Activated T-cell treated with anti-CD3 and anti-CD28 coated beads, Interleukin-2, amount 50 U/mL, for 72 hours (primary cell): ENCODE measurements around the gene MYOZ3. TPM values are rescaled to one million over a fixed set of nuclear protein-coding genes. Genes with fewer than 3 reads are reported as not detected.
A peak's percentile ranks its signal among the peaks of the same experiment; 100 is the strongest.

Source experiments
- ATAC-seq, 2 donors: fragments of 150-1000 bp; cut with Tn5 transposase; replicated peaks in 1 of 2; 2 replicates each; pipeline ENCODE4 v1.10.0; 2021; ENCODE audit warnings: moderate library complexity in 2 of 2, mild to moderate bottlenecking in 1 of 2
- DNase-seq, 2 donors: peaks; one replicate each; pipeline ENCODE4 v3.0.0; 2021 to 2022; ENCODE audit warnings: mixed read lengths in 1 of 2
- H3K27ac Mint-ChIP-seq: one replicate; pipeline ENCODE4 v1.8.0; 2022; ENCODE audit warnings: mild to moderate bottlenecking, moderate library complexity, mixed read lengths
- H3K27me3 Mint-ChIP-seq: one replicate; pipeline ENCODE4 v1.8.0; 2022; ENCODE audit warnings: low read depth, mixed read lengths
- H3K36me3 Mint-ChIP-seq, 2 donors: one replicate each; pipeline ENCODE4 v1.8.0; 2022; ENCODE audit warnings: mixed read lengths in 2 of 2, mild to moderate bottlenecking in 1 of 2; ENCODE audit not compliant: insufficient read depth in 2 of 2
- H3K4me1 Mint-ChIP-seq: one replicate; pipeline ENCODE4 v1.8.0; 2022; ENCODE audit warnings: low read depth, mixed read lengths
- H3K4me3 Mint-ChIP-seq, 2 donors: one replicate each; pipeline ENCODE4 v1.8.0; 2022; ENCODE audit warnings: mild to moderate bottlenecking in 2 of 2, mixed read lengths in 2 of 2, moderate library complexity in 2 of 2
- H3K9me3 Mint-ChIP-seq, 2 donors: one replicate each; pipeline ENCODE4 v1.8.0; 2022; ENCODE audit warnings: mixed read lengths in 2 of 2
- total RNA-seq, 2 donors: library from RNA; stranded (reverse); gene quantifications; one replicate each; pipeline ENCODE4 v1.2.3, GENCODE V29; 2022

MYOZ3 gene
- total RNA-seq, 2 donors from 2014 or later = 0.16 TPM; not detected in 1

DNA sequence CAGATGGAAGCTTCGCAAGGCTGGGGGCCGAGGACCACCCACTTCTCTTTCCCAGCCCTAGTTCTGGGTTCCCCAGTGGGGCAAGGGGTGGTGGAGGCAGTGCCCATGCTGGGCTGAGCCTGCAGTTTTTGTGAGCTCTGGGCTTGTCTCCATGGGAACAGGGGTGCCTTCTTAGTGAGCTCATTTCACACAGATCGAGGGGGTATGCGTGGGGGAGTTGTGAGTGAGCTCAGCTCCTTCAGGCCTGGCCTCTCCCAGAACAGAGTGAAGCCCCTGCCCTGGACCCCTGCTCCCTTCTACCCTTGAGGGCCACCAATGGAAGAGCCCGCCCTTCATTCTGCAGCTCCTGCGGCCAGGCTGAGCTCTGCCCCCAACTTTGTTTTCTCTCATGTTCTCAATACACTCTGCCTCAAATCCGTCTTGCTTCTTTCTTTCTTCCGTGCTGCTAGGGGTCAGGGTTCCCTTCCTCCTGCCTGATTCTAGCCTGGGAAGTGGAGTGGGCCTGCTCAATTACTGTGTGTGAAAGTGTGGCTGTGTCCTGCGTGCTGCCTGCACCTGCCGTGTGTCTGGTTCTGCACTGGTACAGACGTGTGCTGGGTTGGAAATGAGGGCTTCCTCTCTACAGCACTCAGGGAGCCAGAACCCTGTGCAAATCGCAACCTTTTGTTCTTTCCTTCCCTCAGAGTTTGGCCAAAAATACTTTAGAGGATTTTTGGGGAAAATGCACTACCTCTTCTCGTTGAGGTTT is 9.0 kb upstream of the MYOZ3 start:
- Mint-ChIP-seq H3K27ac (no peak overlapping the region), H3K9me3 (no peaks in the 10 kb centered on the region), H3K36me3 (no peaks in the 10 kb centered on the region), H3K4me3 (no peak overlapping the region), H3K4me1 (no peaks in the 10 kb centered on the region), H3K27me3 (no peaks in the 10 kb centered on the region)
- no peak for ATAC-seq
- DNase-seq = no peak

DNA sequence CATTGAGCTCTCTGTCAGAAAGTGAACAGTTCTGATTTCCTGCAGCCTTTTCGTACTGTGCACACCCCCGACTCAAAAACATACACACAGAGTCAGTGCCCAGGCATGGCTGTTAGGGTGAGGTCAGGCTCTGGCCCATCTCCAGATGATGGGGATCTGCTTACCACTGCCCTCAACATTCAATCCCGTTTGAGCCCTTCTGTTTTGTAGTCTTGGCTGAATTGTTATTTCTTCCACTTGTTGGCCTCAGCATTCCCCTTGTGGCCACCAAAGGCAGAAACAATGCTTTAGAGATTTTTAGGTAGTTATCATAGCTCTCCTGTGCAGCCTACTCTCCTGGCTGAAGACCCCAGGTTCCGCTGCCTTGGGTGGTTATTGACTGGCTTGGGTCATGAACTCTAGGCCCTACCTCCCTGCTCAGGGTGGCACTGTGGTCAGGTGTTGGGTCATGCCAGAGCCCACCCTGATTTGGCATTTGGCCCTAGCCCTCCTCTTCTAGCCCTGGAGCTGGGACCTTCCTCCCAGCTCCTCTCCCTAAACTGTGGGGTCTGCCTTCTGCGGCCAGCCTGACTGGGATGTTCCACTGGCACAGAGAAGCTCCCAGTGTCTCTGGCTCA is 7.8 kb upstream of the MYOZ3 start:
- H3K27me3 Mint-ChIP-seq = no peaks in the 10 kb centered on the region
- H3K4me1 Mint-ChIP-seq = no peaks in the 10 kb centered on the region
- H3K4me3 Mint-ChIP-seq = no peak overlapping the region
- H3K36me3 Mint-ChIP-seq = no peaks in the 10 kb centered on the region
- no peaks in the 10 kb centered on the region for H3K9me3 Mint-ChIP-seq
- ATAC-seq = no peak
- H3K27ac Mint-ChIP-seq = no peak overlapping the region
- DNase-seq = no peak

DNA sequence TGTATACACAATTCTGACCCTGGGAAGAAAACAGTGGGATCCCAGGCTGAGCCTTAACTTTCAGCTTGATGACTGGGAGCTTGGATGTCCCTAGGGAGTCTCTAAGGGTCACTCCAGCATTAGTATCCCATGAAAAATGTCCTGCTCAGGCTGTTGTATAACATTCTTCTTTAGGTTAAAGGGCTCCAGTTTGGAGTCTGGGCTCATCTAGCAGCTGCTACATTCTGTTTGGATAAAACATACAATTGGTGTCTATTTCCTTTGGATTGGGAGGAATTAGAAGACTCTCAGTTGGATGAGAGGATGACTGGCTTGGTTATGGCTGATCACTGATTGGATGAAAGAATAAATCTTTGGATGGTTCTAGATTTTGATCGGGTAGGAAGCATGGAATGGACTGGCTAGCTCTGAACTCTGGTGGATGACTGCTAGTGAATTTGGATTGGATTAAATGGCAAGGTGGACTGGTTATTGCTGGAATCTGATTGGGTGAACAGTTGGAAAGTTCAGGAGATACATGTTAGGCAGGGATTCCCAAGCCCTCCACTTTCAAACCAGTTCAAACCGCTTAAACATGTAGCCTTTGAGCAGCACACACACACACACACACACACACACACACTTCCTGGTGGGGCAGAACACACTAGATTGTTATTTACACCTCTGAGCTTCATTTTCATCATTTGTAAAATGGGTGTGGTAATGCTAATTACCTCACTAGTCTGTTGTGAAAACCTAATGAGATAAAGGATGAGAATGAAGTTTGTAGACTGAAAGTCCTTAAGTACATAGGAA is 7.1 kb upstream of the MYOZ3 start:
- DNase-seq (no peak), ATAC-seq (no peak)
- no peaks in the 10 kb centered on the region for H3K4me1 Mint-ChIP-seq
- no peaks in the 10 kb centered on the region for H3K27me3 Mint-ChIP-seq
- H3K9me3 Mint-ChIP-seq = no peaks in the 10 kb centered on the region
- H3K36me3 Mint-ChIP-seq = no peaks in the 10 kb centered on the region
- no peak overlapping the region for H3K27ac Mint-ChIP-seq
- no peak overlapping the region for H3K4me3 Mint-ChIP-seq

DNA sequence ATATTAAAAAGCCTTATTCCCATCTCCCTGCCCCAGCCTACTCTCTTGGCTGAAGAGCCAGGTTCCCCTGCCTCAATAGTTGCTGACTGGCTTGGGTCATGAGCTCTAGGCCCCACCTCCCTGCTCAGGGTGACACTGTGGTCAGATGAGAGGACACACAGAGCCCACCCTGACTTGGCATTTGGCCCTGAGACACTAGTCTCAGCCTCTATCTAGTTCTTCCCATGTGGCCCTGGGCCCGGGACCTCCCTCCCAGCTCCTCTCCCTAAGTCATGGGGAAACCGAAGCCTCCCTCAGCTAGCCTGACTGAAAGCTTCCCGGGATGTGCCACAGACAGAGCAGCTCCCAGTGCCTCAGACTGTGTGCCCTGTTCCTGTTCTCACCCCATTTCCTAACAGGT is 5.8 kb upstream of the MYOZ3 start:
- no peaks in the 10 kb centered on the region for H3K36me3 Mint-ChIP-seq
- no peak overlapping the region for H3K27ac Mint-ChIP-seq
- no peak for DNase-seq
- no peak for ATAC-seq
- no peaks in the 10 kb centered on the region for H3K27me3 Mint-ChIP-seq
- H3K4me1 Mint-ChIP-seq = no peaks in the 10 kb centered on the region
- no peaks in the 10 kb centered on the region for H3K9me3 Mint-ChIP-seq
- H3K4me3 Mint-ChIP-seq = no peak overlapping the region

DNA sequence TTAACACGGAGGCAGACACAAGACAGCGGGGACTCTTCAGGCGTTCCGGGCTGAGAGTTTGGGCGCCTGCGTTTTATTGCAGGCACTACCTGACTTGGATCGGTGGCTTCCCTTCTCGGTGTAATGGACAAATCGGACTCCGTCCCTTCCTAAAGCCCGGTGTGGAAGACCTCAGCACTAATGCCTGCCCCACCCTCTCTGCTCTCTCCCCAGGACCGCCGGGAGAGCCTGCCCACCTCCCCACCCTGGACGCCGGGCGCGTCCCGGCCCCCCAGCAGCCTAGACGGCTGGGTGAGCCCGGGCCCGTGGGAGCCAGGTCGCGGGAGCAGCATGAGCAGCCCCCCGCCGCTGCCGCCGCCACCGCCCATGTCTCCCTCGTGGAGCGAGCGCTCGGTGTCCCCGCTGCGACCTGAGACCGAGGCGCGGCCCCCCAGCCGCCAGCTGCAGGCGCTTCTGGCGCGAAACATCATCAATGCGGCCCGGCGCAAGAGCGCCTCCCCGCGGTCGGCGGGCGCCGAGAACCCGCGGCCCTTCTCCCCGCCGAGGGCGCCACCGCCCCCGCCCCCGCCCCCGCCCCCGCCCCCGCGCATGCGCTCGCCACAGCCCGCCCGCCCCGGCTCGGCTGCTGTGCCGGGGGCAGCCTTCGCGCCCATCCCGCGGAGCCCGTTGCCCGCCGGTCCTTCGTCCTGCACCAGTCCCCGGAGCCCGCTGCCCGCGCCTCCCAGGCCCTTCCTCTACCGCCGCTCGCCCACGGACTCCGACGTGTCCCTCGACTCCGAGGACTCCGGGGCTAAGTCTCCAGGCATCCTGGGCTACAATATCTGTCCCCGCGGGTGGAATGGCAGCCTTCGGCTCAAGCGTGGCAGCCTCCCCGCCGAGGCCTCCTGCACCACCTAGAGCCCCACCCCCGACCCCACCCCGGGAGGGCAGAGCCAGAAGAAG is 4.6 kb upstream of the MYOZ3 start:
- ATAC-seq = peak; percentile 86 to 87
- Mint-ChIP-seq H3K4me1 (no peaks in the 10 kb centered on the region), H3K9me3 (no peaks in the 10 kb centered on the region), H3K36me3 (no peaks in the 10 kb centered on the region), H3K27ac (no peak overlapping the region), H3K27me3 (no peaks in the 10 kb centered on the region), H3K4me3 (peak overlapping the region; percentile 77 to 85)
- peak; percentile 77 to 85 for DNase-seq

DNA sequence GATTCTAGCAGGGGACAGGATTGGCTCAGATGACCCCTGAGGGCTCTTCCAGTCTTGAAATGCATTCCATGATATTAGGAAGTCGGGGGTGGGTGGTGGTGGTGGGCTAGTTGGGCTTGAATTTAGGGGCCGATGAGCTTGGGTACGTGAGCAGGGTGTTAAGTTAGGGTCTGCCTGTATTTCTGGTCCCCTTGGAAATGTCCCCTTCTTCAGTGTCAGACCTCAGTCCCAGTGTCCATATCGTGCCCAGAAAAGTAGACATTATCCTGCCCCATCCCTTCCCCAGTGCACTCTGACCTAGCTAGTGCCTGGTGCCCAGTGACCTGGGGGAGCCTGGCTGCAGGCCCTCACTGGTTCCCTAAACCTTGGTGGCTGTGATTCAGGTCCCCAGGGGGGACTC is 2.9 kb upstream of the MYOZ3 start:
- no peak overlapping the region for H3K4me3 Mint-ChIP-seq
- no peak overlapping the region for H3K27ac Mint-ChIP-seq
- H3K9me3 Mint-ChIP-seq = no peaks in the 10 kb centered on the region
- ATAC-seq = no peak
- no peaks in the 10 kb centered on the region for H3K27me3 Mint-ChIP-seq
- no peak for DNase-seq
- H3K4me1 Mint-ChIP-seq = no peaks in the 10 kb centered on the region
- no peaks in the 10 kb centered on the region for H3K36me3 Mint-ChIP-seq

DNA sequence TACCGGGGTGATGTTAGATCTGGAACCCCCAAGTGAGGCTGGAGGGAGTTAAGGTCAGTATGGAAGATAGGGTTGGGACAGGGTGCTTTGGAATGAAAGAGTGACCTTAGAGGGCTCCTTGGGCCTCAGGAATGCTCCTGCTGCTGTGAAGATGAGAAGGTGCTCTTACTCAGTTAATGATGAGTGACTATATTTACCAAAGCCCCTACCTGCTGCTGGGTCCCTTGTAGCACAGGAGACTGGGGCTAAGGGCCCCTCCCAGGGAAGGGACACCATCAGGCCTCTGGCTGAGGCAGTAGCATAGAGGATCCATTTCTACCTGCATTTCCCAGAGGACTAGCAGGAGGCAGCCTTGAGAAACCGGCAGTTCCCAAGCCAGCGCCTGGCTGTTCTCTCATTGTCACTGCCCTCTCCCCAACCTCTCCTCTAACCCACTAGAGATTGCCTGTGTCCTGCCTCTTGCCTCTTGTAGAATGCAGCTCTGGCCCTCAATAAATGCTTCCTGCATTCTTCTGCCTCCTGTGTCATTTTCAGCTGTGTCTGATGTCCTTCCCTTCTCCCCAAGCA is 2.3 kb upstream of the MYOZ3 start:
- ATAC-seq (no peak), DNase-seq (no peak)
- H3K9me3 Mint-ChIP-seq = no peaks in the 10 kb centered on the region
- no peak overlapping the region for H3K4me3 Mint-ChIP-seq
- no peaks in the 10 kb centered on the region for H3K36me3 Mint-ChIP-seq
- H3K27me3 Mint-ChIP-seq = no peaks in the 10 kb centered on the region
- H3K27ac Mint-ChIP-seq = no peak overlapping the region
- no peaks in the 10 kb centered on the region for H3K4me1 Mint-ChIP-seq

DNA sequence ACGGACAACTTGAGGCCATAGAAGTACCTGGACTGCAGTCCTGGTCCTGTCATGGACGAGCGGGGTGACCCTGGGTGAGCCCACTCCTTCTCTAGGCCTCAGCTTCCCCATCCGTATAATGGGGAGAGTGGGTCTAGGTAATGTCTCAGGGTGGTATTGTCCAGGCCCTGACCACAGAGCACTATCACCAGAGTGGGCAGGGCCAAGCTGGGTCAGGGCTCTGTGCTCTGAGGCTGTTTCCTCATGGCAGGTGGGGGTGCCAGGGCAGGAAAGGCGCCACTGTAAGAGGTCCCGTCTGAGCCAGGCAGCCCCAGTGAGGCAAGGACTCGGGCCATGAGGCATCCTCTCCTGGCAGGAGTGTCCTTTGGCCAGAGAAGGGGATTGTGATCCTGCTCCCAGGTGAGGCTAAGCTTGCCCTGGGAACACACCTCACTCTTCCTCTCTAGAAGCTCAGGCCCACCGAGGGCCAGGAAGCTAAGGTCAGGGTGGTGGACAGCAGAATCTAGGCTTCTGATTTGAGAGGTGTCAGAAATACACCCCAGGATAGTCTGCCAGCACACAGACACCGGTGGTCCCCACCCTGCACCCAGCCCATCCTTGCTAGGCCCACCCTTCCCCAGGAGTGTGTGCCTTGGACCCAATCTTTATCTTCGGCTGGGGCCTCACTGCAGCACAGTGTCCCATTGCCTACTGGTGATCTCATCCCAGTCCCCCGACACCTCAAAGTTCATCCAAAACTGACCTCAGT is 1.5 kb upstream of the MYOZ3 start:
- no peaks in the 10 kb centered on the region for H3K9me3 Mint-ChIP-seq
- no peaks in the 10 kb centered on the region for H3K36me3 Mint-ChIP-seq
- no peaks in the 10 kb centered on the region for H3K4me1 Mint-ChIP-seq
- no peaks in the 10 kb centered on the region for H3K27me3 Mint-ChIP-seq
- no peak overlapping the region for H3K27ac Mint-ChIP-seq
- ATAC-seq (no peak), DNase-seq (no peak)
- no peak overlapping the region for H3K4me3 Mint-ChIP-seq

GRCh38 chr5:150660108-150660831 is 781 bp upstream of the MYOZ3 start:
- no peak overlapping the region for H3K4me3 Mint-ChIP-seq
- no peaks in the 10 kb centered on the region for H3K4me1 Mint-ChIP-seq
- no peaks in the 10 kb centered on the region for H3K9me3 Mint-ChIP-seq
- no peak for DNase-seq
- H3K27ac Mint-ChIP-seq = no peak overlapping the region
- no peaks in the 10 kb centered on the region for H3K27me3 Mint-ChIP-seq
- no peaks in the 10 kb centered on the region for H3K36me3 Mint-ChIP-seq
- no peak for ATAC-seq

DNA sequence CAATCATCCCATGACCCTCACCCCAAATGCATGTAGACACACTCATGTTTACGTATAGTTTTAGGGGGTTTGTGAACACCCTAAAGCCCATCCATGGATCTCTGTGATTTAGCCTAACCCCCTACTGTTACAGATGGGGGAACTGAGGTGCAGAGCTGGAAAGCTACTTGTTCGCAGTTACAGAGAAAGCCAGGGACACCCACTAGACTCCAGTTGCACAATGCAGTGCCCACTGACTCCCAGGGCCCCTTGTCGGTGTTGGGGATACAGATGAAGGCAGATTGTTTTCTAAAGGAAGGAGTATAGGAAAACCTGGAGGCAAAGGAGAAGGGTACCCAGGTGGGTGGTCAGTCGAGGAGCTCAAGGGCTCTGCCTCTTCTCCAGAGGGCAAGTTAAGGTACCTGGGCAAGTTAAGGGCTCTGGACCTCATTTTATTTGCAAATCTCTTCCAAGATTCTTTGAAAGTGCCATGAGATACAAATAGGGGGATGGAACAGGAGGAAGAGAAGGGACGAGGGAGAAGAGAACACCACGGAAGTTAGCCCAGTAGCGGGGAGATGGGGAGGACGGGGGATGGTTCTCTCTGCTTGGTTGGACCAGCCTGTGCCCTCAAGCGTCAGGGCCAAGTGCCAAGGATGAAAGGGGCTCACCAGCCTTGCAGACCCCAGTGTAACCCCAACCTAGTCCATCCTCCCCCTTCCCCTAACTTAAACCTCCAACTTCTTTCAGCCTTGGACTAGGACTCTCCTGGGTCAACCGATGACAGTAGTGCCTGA is 958 bp downstream of the MYOZ3 start:
- ATAC-seq = no peak

More for the DNA sequence above, 958 bp downstream of the MYOZ3 start:
- no peak for DNase-seq
- no peaks in the 10 kb centered on the region for H3K36me3 Mint-ChIP-seq
- no peak overlapping the region for H3K27ac Mint-ChIP-seq
- H3K27me3 Mint-ChIP-seq = no peaks in the 10 kb centered on the region
- H3K4me1 Mint-ChIP-seq = no peaks in the 10 kb centered on the region
- H3K9me3 Mint-ChIP-seq = no peaks in the 10 kb centered on the region
- no peak overlapping the region for H3K4me3 Mint-ChIP-seq
